Ishikawa (cell line): ENCODE results near the gene ACR.
A peak's percentile ranks its signal among the peaks of the same experiment; 100 is the strongest.

Experiments
- CEBPB ChIP-seq: IDR thresholded peaks from 2 replicates; pipeline ENCODE4 v1.6.1; 2012
- CREB1 ChIP-seq: IDR thresholded peaks from 2 replicates; pipeline ENCODE4 v1.6.1; 2012; ENCODE audit warnings: low read depth
- EGR1 ChIP-seq: IDR thresholded peaks from 2 replicates; pipeline ENCODE4 v1.6.1; 2012
- EP300 ChIP-seq: IDR thresholded peaks from 2 replicates; pipeline ENCODE4 v1.6.1; 2012; ENCODE audit warnings: borderline replicate concordance
- FOXM1 ChIP-seq: IDR thresholded peaks from 2 replicates; pipeline ENCODE4 v1.6.1; 2012; ENCODE audit warnings: low read depth, borderline replicate concordance
- MAX ChIP-seq: IDR thresholded peaks from 2 replicates; pipeline ENCODE4 v1.6.1; 2012
- NFIC ChIP-seq: IDR thresholded peaks from 2 replicates; pipeline ENCODE4 v1.6.1; 2012
- RAD21 ChIP-seq: IDR thresholded peaks from 2 replicates; pipeline ENCODE4 v1.6.1; 2012; ENCODE audit warnings: low read depth
- REST ChIP-seq: IDR thresholded peaks from 2 replicates; pipeline ENCODE4 v1.6.1; 2012; ENCODE audit warnings: low read depth, mild to moderate bottlenecking
- TAF1 ChIP-seq: IDR thresholded peaks from 2 replicates; pipeline ENCODE4 v1.6.1; 2012; ENCODE audit warnings: low read depth, mild to moderate bottlenecking
- TCF12 ChIP-seq: IDR thresholded peaks from 2 replicates; pipeline ENCODE4 v1.6.1; 2012; ENCODE audit warnings: low read depth
- TEAD4 ChIP-seq: IDR thresholded peaks from 2 replicates; pipeline ENCODE4 v1.6.1; 2012
- USF1 ChIP-seq: IDR thresholded peaks from 2 replicates; pipeline ENCODE4 v1.6.1; 2012
- YY1 ChIP-seq: IDR thresholded peaks from 2 replicates; pipeline ENCODE4 v1.6.1; 2012; ENCODE audit warnings: low read depth
- ZBTB7A ChIP-seq: IDR thresholded peaks from 2 replicates; pipeline ENCODE4 v1.6.1; 2012; ENCODE audit warnings: low read depth

ACR gene

GRCh38 chr22:50737728-50738648 lies at the start of gene ACR:
ACR (plus strand) TSS chr22:50738204; CDS start chr22:50738236, 32 bp downstream.
- TF ChIP-seq EP300 (no peak), REST (no peak), MAX (no peak)

GRCh38 chr22:50688448-50688847 lies 49.6 kb upstream of the ACR start:
- no peak for TF ChIP-seq CREB1
- TF ChIP-seq RAD21 = no peak
- TF ChIP-seq EP300 = no peak
- TF ChIP-seq USF1 = no peak

- TF ChIP-seq RAD21 = peak; percentile 73
- TF ChIP-seq MAX = no peak
Measured at GRCh38 chr22:50691521-50691920, 46.5 kb upstream of the ACR start.

- TF ChIP-seq CEBPB = no peak
- no peak for TF ChIP-seq MAX
- TF ChIP-seq REST = no peak
- TF ChIP-seq ZBTB7A = no peak
- TF ChIP-seq FOXM1 = no peak
- no peak for TF ChIP-seq RAD21
- no peak for TF ChIP-seq EP300
- TF ChIP-seq TCF12 = no peak
- no peak for TF ChIP-seq TEAD4
- no peak for TF ChIP-seq EGR1
- TF ChIP-seq USF1 = no peak
- TF ChIP-seq TAF1 = no peak
- no peak for TF ChIP-seq CREB1
Measured at GRCh38 chr22:50693462-50693861, 44.5 kb upstream of the ACR start.

GRCh38 chr22:50694099-50694605 lies 43.9 kb upstream of the ACR start:
- no peak for TF ChIP-seq RAD21
- no peak for TF ChIP-seq TAF1
- TF ChIP-seq CREB1 = no peak
- TF ChIP-seq TEAD4 = no peak
- no peak for TF ChIP-seq REST
- no peak for TF ChIP-seq ZBTB7A
- TF ChIP-seq EP300 = no peak
- no peak for TF ChIP-seq EGR1
- TF ChIP-seq USF1 = no peak
- TF ChIP-seq YY1 = no peak
- TF ChIP-seq TCF12 = no peak
- no peak for TF ChIP-seq FOXM1
- TF ChIP-seq NFIC = no peak
- no peak for TF ChIP-seq MAX
- TF ChIP-seq CEBPB = no peak
